ENCODE data around the gene F2R. TPM values are rescaled to one million over a fixed set of nuclear protein-coding genes. Genes with fewer than 3 reads are reported as not detected.

F2R gene
- total and polyA plus RNA-seq, 10 of the 15 experiments (the other 5 are each of a cell fraction or from before 2014, with no cell fraction given): 1.8 to 75.4 (median 8.0) TPM

DNA sequence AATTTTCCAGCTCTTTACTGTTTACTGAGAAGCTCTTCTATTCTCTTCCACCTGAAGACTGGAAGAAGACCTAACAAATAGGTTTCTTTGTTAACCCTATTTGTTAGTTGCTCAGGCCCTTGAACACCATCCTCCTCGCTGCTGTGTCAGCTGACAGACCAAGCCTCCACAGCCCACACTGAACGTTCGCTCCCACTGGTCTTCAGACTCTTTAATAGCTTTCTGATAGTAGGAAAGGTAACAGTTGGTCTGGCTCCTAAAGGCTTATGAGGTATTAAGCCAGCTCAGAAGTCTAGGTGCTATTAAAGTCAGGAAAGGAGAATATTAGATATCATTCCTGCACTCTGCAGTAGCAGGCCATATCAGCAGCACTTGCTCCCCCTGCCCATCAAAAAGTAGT, 23.3 kb upstream of the F2R start:
- FAIRE-seq (no peak), DNase-seq (ENCODE audit: low read depth, low spot score) (no peak), ATAC-seq (no peak)
- TF ChIP-seq ATF7 (IDR thresholded peaks at IDR 0.05; ENCODE audit: low read depth) (no peak), DPF2 (IDR thresholded peaks at IDR 0.05) (no peak), SP1 (IDR thresholded peaks at IDR 0.05; ENCODE audit: low read depth, low read length) (no peak), MXI1 (IDR thresholded peaks at IDR 0.05; ENCODE audit: low read depth, low read length) (no peak), ZZZ3 (IDR thresholded peaks at IDR 0.05; ENCODE audit: control insufficient read depth, insufficient read length, low read depth) (no peak)
- TF ChIP-seq, protein P1, sequence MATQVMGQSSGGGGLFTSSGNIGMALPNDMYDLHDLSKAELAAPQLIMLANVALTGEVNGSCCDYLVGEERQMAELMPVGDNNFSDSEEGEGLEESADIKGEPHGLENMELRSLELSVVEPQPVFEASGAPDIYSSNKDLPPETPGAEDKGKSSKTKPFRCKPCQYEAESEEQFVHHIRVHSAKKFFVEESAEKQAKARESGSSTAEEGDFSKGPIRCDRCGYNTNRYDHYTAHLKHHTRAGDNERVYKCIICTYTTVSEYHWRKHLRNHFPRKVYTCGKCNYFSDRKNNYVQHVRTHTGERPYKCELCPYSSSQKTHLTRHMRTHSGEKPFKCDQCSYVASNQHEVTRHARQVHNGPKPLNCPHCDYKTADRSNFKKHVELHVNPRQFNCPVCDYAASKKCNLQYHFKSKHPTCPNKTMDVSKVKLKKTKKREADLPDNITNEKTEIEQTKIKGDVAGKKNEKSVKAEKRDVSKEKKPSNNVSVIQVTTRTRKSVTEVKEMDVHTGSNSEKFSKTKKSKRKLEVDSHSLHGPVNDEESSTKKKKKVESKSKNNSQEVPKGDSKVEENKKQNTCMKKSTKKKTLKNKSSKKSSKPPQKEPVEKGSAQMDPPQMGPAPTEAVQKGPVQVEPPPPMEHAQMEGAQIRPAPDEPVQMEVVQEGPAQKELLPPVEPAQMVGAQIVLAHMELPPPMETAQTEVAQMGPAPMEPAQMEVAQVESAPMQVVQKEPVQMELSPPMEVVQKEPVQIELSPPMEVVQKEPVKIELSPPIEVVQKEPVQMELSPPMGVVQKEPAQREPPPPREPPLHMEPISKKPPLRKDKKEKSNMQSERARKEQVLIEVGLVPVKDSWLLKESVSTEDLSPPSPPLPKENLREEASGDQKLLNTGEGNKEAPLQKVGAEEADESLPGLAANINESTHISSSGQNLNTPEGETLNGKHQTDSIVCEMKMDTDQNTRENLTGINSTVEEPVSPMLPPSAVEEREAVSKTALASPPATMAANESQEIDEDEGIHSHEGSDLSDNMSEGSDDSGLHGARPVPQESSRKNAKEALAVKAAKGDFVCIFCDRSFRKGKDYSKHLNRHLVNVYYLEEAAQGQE (IDR thresholded peaks at IDR 0.05; ENCODE audit: low read depth, low read length): no peak
- TF ChIP-seq, protein P2, sequence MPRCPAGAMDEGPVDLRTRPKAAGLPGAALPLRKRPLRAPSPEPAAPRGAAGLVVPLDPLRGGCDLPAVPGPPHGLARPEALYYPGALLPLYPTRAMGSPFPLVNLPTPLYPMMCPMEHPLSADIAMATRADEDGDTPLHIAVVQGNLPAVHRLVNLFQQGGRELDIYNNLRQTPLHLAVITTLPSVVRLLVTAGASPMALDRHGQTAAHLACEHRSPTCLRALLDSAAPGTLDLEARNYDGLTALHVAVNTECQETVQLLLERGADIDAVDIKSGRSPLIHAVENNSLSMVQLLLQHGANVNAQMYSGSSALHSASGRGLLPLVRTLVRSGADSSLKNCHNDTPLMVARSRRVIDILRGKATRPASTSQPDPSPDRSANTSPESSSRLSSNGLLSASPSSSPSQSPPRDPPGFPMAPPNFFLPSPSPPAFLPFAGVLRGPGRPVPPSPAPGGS (IDR thresholded peaks at IDR 0.05; ENCODE audit: borderline replicate concordance, insufficient read depth, low read depth, low read length, poor library complexity, severe bottlenecking): no peak
- Histone ChIP-seq H3K36me3 (ENCODE audit: control insufficient read depth in 2 of 2, insufficient read depth in 2 of 2, low read length in 1 of 2) (no peaks in the 10 kb centered on the region; a peak in 1 of 4 replicates), H3K9ac (ENCODE audit: control insufficient read depth, insufficient read depth, low read length) (no peak overlapping the region), H3K79me2 (ENCODE audit: control insufficient read depth, insufficient read depth, low read length) (no peaks in the 10 kb centered on the region), H3K9me3 (replicated peaks; ENCODE audit: control insufficient read depth, insufficient read depth, low read length) (no peaks in the 10 kb centered on the region), H2AFZ (ENCODE audit: control insufficient read depth, low read depth, low read length) (no peak overlapping the region), H3K4me1 (ENCODE audit: control insufficient read depth, insufficient read depth, low read length) (peaks cover 10% of the 10 kb centered on the region), H3K27me3 (replicated peaks in 1 of 2; ENCODE audit: control insufficient read depth in 2 of 2, insufficient read depth in 2 of 2, low read length in 1 of 2) (no peaks in the 10 kb centered on the region), H3K4me3 (no peak overlapping the region), H4K20me1 (ENCODE audit: control insufficient read depth, insufficient read depth) (no peaks in the 10 kb centered on the region), H3K4me2 (ENCODE audit: control insufficient read depth, insufficient read depth) (no peak overlapping the region), H3K27ac (ENCODE audit: control insufficient read depth, insufficient read depth) (no peak overlapping the region)
- ChIA-PET SMC1A (ENCODE audit: uncharacterized antibody, unreplicated experiment) (interaction anchor here (0.5 to 1.7 kb wide), 8 partner anchors 19 to 115 kb away, joined by 3 to 8 read pairs (median 4); no protein-coding TSS in a partner anchor), POLR2A (interaction anchor here (1.5 to 2.2 kb wide), 2 partner anchors 12 to 14 kb away, joined by 3 to 6 read pairs; no protein-coding TSS in a partner anchor), RAD21 (ENCODE audit: unreplicated experiment) (interaction anchor here (0.9 to 1.2 kb wide), 3 partner anchors 40 to 82 kb away, joined by 3 read pairs; no protein-coding TSS in a partner anchor), CTCF (interaction anchor here (1.1 to 1.6 kb wide), 2 partner anchors 9 to 13 kb away, joined by 4 read pairs; no protein-coding TSS in a partner anchor)
- no TSS peak for BruUV-seq (replicated peaks)
- in situ Hi-C loops (cut with MboI): no loop called here
- WGBS (ENCODE audit: insufficient coverage, insufficient replicate concordance, low lambda C conversion rate, missing lambda C conversion rate): 96% methylated on average over 3 of the region's 3 CpGs
- intact Hi-C loops (cut with micrococcal nuclease; ENCODE audit: unreplicated experiment): loop anchor here (1.0 kb wide), 1 partner anchor 16 kb away; no protein-coding TSS in a partner anchor
